ENCODE data around the gene ZNF3. TPM values are rescaled to one million over a fixed set of nuclear protein-coding genes. Genes with fewer than 3 reads are reported as not detected.

Gene ZNF3
- total RNA-seq, 4 donors from 2014 or later = 13.2 to 30.3 (median 24.4) TPM

DNA sequence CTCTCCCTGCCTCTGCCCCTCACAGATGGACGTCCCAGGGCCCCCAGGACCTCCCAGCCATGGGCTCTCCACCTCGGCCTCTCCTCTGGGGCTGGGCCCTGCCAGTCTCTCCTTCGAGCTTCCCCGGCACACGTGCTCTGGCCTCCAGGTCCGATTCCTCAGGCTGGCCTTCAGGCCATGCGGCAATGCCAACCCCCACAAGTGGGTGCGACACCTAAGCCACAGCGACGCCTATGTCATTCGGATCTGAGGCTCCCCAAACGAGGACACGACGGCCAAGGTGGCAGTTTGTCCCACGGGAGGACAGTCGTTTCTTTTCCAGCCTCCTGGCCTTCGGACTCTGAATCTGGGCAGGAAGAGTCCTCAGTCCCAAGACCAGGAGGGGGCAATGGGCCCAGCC is 25.1 kb upstream of the ZNF3 start:
- Histone ChIP-seq H3K4me3 (no peak overlapping the region), H3K9me3 (no peaks in the 10 kb centered on the region), H3K27me3 (no peaks in the 10 kb centered on the region), H3K4me1 (peaks cover 10% of the 10 kb centered on the region), H3K27ac (no peak overlapping the region), H3K36me3 (peaks cover 81% of the 10 kb centered on the region)
- TF ChIP-seq POLR2AphosphoS5 (IDR thresholded peaks at IDR 0.05) (no peak), POLR2A (IDR thresholded peaks at IDR 0.05) (no peak), EP300 (IDR thresholded peaks at IDR 0.05) (no peak)
- TF ChIP-seq, protein P1, sequence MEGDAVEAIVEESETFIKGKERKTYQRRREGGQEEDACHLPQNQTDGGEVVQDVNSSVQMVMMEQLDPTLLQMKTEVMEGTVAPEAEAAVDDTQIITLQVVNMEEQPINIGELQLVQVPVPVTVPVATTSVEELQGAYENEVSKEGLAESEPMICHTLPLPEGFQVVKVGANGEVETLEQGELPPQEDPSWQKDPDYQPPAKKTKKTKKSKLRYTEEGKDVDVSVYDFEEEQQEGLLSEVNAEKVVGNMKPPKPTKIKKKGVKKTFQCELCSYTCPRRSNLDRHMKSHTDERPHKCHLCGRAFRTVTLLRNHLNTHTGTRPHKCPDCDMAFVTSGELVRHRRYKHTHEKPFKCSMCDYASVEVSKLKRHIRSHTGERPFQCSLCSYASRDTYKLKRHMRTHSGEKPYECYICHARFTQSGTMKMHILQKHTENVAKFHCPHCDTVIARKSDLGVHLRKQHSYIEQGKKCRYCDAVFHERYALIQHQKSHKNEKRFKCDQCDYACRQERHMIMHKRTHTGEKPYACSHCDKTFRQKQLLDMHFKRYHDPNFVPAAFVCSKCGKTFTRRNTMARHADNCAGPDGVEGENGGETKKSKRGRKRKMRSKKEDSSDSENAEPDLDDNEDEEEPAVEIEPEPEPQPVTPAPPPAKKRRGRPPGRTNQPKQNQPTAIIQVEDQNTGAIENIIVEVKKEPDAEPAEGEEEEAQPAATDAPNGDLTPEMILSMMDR (IDR thresholded peaks at IDR 0.05) = no peak
- no peak for DNase-seq (ENCODE audit: low spot score in 2 of 2)
- WGBS = 83% methylated on average over 15 of the region's 17 CpGs

DNA sequence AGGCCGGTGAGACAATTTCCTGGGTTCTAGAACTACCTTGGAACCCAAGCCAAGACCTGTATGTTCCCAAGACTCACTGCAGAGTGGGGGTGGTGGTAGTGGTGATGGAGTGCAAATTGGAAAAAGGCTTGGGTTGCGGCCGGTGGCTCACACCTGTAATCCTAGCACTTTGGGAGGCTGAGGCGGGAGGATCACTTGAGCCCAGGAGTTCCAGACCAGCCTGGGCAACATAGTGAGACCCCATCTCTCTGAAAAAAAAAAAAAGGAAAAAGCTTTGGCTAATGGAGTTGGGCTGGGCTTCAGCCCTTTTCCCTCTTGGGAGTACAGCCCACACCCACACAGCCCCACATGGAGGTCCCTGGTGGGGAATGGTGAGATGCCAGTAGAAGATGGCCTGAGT is 24.0 kb upstream of the ZNF3 start:
- Histone ChIP-seq H3K36me3 (peaks cover 71% of the 10 kb centered on the region), H3K27ac (no peak overlapping the region), H3K9me3 (no peaks in the 10 kb centered on the region), H3K27me3 (no peaks in the 10 kb centered on the region), H3K4me1 (peaks cover 10% of the 10 kb centered on the region), H3K4me3 (no peak overlapping the region)
- no peak for DNase-seq (ENCODE audit: low spot score in 2 of 2)
- TF ChIP-seq, protein P1 (IDR thresholded peaks at IDR 0.05) = no peak
- TF ChIP-seq POLR2A (IDR thresholded peaks at IDR 0.05) = no peak
- no peak for TF ChIP-seq POLR2AphosphoS5 (IDR thresholded peaks at IDR 0.05)
- no peak for TF ChIP-seq EP300 (IDR thresholded peaks at IDR 0.05)
- WGBS = 96% methylated on average over 4 of the region's 4 CpGs

DNA sequence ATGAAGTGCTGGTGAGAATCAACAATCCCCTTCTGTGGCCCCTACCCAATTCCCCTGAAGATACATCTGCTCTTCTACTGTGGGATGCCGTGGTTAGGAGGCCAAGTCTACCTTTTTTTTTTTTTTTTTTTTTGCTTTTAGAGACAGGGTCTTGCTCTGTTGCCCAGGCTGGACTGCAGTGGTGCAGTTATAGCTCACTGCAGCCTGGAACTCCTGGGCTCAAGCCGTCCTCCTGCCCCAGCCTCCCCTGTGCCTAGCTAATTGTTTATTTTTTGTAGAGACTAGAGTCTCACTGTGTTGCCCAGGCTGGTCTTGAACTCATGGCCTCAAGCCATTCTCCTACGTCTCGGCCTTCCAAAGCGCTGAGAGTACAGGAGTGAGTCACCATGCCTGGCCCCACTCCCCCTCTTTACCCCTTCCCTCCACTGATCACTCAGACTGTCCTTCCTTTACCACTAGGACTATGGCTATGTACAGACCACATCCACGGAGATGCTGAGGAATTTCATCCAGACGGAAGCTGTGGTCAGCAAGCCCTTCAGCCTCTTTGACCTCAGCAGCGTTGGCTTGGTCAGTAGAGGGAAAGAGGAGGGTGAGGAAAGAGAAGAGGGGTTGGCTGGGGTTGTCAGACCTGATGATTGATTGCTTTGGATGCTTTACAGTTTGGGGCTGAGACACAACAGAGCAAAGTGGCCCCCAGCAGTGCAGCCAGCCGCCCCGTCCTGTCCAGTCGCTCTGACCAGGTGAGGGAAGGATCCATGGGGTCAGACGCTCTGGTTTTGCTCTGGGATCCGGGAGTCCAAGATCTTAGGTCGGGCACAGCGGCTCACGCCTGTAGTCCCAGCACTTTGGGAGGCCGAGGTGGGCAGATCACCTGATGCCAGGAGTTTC is 21.7 kb upstream of the ZNF3 start:
- peaks cover 60% of the 10 kb centered on the region for H3K36me3 ChIP-seq
- H3K4me1 ChIP-seq = peaks cover 24% of the 10 kb centered on the region
- no peak overlapping the region for H3K4me3 ChIP-seq
- TF ChIP-seq POLR2A (IDR thresholded peaks at IDR 0.05) (no peak), EP300 (IDR thresholded peaks at IDR 0.05) (no peak), POLR2AphosphoS5 (IDR thresholded peaks at IDR 0.05) (no peak)
- TF ChIP-seq, protein P1 (IDR thresholded peaks at IDR 0.05) = no peak
- no peak for DNase-seq (ENCODE audit: low spot score in 2 of 2)
- H3K9me3 ChIP-seq = no peaks in the 10 kb centered on the region
- no peaks in the 10 kb centered on the region for H3K27me3 ChIP-seq
- no peak overlapping the region for H3K27ac ChIP-seq
- 86% methylated on average over 17 of the region's 17 CpGs for WGBS

DNA sequence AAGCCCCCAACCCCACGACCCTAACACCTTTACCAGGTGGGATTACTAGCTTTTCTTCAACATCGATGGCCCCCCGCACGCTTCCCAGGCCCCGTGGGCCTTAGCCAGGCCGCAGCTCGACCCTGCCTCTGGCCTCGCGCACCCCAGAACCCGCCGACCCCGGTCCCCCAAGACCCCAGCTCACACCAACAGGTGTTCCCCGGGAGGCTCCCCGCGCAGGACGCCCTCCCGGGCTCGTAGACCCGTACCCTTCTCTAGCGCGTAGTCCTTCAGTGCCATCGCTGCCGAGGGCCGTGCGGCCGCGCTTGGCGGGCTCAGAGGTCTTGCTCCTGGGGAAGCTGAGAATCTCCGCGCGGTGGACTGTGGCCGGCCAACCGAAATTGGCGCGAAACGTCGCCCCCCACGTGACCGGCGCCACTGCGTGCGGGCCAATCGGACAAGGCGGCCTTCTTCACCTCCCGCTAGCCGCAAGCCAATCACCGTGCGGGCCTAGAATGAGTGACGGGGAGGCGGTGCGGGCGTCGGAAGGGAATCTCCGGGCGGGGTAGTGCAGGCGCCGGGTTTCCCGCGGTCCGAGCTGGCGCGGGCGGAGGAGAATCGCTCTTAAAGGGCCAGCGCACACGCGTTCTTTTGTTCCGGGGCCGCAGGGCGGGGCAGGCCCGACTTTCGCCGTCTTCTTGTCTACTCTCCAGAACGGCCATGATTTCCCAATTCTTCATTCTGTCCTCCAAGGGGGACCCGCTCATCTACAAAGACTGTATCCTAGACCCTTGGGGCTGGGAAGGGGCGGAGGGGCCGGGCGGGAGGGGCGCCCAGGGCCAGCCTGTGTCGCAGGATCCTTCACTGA is 19.7 kb upstream of the ZNF3 start, which contains the start of the genes AP4M1 and MCM7:
TSS of gene AP4M1 (plus strand) at position 628 of the 847 bp plus-strand sequence. CDS start at position 700, 72 bp downstream.
TSS of gene MCM7 (minus strand) at position 382 of the 847 bp plus-strand sequence. CDS start at position 279, 103 bp downstream.
- peak; percentile 100 for DNase-seq (ENCODE audit: low spot score in 2 of 2)
- Histone ChIP-seq H3K4me1 (peaks cover 24% of the 10 kb centered on the region), H3K27me3 (no peaks in the 10 kb centered on the region), H3K27ac (peak within 1 kb of the TSS; percentile 92), H3K9me3 (no peaks in the 10 kb centered on the region), H3K4me3 (peak within 1 kb of the TSS; percentile 81), H3K36me3 (peaks cover 60% of the 10 kb centered on the region)
- no peak for TF ChIP-seq EP300 (IDR thresholded peaks at IDR 0.05)
- TF ChIP-seq POLR2AphosphoS5 (IDR thresholded peaks at IDR 0.05) = peak in 2 of 3 donors; percentile 13 to 79
- under 1% methylated on average over 39 of the region's 80 CpGs for WGBS

DNA sequence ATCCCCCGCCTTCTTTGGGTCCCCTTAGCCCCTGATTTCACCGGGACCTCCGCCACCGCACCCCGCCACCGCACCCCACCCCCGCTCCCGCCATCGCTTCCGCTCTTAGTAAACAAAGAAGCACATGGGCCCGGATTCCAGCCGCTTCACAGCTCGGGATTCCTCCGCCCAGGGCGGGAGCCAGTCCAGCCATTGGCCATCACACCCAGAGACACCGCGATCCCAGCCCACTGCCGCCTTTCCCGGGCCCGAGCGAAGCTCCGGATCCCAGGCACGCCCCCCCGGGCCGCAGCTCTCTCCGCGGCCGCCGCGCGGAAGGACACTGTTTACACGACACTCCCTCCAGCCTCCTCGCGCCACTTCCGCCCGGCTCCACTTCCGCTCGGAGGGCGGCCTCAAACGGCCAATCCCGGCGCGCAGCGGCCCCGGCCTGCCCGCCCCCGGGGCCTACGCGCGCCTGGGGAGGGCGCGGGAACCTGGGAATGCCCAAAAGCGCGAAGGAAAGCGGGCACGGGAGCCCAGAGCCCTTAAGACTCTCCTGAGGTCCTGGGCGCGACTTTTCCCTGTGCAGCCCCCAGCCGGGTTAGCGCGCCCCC is 19.0 kb upstream of the ZNF3 start:
- Histone ChIP-seq H3K4me1 (peaks cover 24% of the 10 kb centered on the region), H3K4me3 (peak overlapping the region; percentile 81), H3K27me3 (no peaks in the 10 kb centered on the region), H3K27ac (peak overlapping the region; percentile 92), H3K9me3 (no peaks in the 10 kb centered on the region), H3K36me3 (peaks cover 60% of the 10 kb centered on the region)
- DNase-seq (ENCODE audit: low spot score in 2 of 2) = peak; percentile 96
- TF ChIP-seq POLR2A (IDR thresholded peaks at IDR 0.05) (no peak), POLR2AphosphoS5 (IDR thresholded peaks at IDR 0.05) (peak; percentile 54 to 99 (median 98)), EP300 (IDR thresholded peaks at IDR 0.05) (no peak)
- TF ChIP-seq, protein P1 (IDR thresholded peaks at IDR 0.05) = no peak
- WGBS = under 1% methylated on average over 40 of the region's 61 CpGs
